HG02884 (cell line): Measurements from ENCODE around the gene DNMT3B.

Source experiments
- ATAC-seq: cut with Tn5 transposase; IDR thresholded peaks from one replicate; pipeline ENCODE4 v1.9.1; 2021; ENCODE audit warnings: mild to moderate bottlenecking, moderate library complexity; ENCODE audit not compliant: unreplicated experiment

DNMT3B gene

DNA sequence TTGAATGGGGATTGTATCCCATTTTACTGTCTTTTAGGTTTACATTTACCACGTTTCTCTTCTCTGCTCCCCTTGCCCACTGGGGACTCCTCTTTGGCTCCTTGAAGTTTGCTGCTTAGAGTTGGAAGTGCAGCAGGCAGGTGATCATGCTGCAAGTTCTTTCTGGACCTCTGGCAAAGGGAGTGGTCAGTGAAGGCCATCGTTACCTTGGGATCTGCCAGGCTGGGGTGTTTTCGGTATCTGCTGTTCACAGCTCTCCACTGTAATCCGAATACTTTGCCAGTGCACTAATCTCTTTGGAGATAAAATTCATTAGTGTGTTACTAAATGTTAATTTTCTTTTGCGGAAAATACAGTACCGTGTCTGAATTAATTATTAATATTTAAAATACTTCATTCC, 87.4 kb downstream of the DNMT3B start:
- ATAC-seq, result no peak

GRCh38 chr20:32855387-32855786, 93.2 kb downstream of the DNMT3B start:
- no peak for ATAC-seq

DNA sequence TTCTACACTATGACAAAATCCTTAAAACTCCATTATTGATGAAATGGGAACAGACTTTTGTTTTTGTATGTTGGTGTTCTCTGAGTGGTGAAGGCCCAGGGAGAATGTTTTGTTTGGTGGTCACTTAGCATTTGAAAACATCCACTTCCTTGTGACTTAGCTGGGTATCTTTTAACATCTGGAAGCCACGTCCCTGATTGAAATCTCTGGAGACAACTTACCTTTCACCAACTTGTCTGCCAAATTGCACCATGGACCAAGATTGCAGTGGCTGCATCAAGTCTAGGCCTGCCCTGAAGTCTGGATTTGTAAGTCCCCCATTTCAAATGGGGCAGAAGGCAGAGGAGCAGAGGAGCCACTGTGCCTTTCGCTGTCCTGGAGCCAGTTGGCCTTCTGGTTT, 96.0 kb downstream of the DNMT3B start:
- no peak for ATAC-seq
